22Rv1 (cell line): ENCODE data around the gene C11orf58.

ENCODE experiments used
- CTCF ChIP-seq: fragments of 450-650 bp; IDR thresholded peaks from 2 replicates; pipeline ENCODE4 v1.5.1; 2017; ENCODE audit warnings: mild to moderate bottlenecking
- ZFX ChIP-seq: fragments of 450-650 bp; IDR thresholded peaks from 2 replicates; pipeline ENCODE4 v1.6.1; 2017; ENCODE audit warnings: antibody characterized with exemption, borderline replicate concordance

GRCh38 chr11:16772141-16772512 lies 33.7 kb downstream of the C11orf58 start:
- TF ChIP-seq CTCF = no peak
- no peak for TF ChIP-seq ZFX
